Activated naive CD4-positive, alpha-beta T cell treated with anti-CD3 and anti-CD28 coated beads for 36 hours (primary cell): Measurements from ENCODE around the gene B3GNT8. TPM values are rescaled to one million over a fixed set of nuclear protein-coding genes. Genes with fewer than 3 reads are reported as not detected.

ENCODE experiments used
- CTCF ChIA-PET: fragments of 350-600 bp; sonication (Branson Sonifier 250); formaldehyde crosslinking; loops from one replicate; lab custom pipeline; 2021; ENCODE audit warnings: antibody characterized with exemption; lab: Charles Lee
- DNase-seq: peaks from one replicate; pipeline ENCODE4 v3.0.0-alpha.2; 2020
- H3K27ac Mint-ChIP-seq: one replicate; pipeline ENCODE4 v1.8.0; 2021; ENCODE audit warnings: mild to moderate bottlenecking, mixed read lengths
- H3K27me3 Mint-ChIP-seq: one replicate; pipeline ENCODE4 v1.8.0; 2021; ENCODE audit warnings: low read depth, mixed read lengths
- H3K36me3 Mint-ChIP-seq: one replicate; pipeline ENCODE4 v1.8.0; 2021; ENCODE audit warnings: low read depth, mixed read lengths
- H3K4me1 Mint-ChIP-seq: one replicate; pipeline ENCODE4 v1.8.0; 2021; ENCODE audit warnings: low read depth, mixed read lengths
- H3K4me3 Mint-ChIP-seq: one replicate; pipeline ENCODE4 v1.8.0; 2021; ENCODE audit warnings: mild to moderate bottlenecking, moderate library complexity, mixed read lengths
- H3K9me3 Mint-ChIP-seq: one replicate; pipeline ENCODE4 v1.8.0; 2021; ENCODE audit warnings: mixed read lengths
- intact Hi-C: fragments of 100-400 bp; cut with micrococcal nuclease; formaldehyde crosslinking; loops from one replicate; pipeline ENCODE4 v1.15.1; 2023
- total RNA-seq, 2 experiments: library from RNA; stranded (reverse); gene quantifications; one replicate each; pipeline ENCODE4 v1.2.3, GENCODE V29; 2021

The B3GNT8 gene
- total RNA-seq, 2 experiments from 2014 or later, result 0.29 TPM; not detected in 1

DNA sequence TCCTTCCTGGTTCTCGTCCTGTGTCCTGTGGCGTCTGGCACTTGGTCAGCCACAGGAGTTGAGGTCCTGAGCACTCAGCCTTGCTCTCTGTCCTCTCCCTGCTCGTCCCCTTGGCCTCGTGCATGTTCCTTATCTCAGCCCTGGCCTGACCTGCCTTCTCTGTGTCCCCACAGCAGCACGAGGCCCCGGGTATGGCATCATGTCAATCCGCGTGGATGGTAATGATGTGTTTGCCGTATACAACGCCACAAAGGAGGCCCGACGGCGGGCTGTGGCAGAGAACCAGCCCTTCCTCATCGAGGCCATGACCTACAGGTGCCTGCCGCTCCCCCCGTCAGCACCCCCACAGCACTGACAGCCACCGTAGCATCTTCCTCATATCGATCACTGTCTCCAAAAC, 4.7 kb downstream of the B3GNT8 start:
- DNase-seq, result no peak
- H3K4me1 Mint-ChIP-seq, result peaks cover 9% of the 10 kb centered on the region
- H3K9me3 Mint-ChIP-seq, result no peaks in the 10 kb centered on the region
- H3K4me3 Mint-ChIP-seq, result no peak overlapping the region
- H3K27me3 Mint-ChIP-seq, result no peaks in the 10 kb centered on the region
- H3K27ac Mint-ChIP-seq, result no peak overlapping the region
- peaks cover 8% of the 10 kb centered on the region for H3K36me3 Mint-ChIP-seq
- intact Hi-C loops, result no loop called here
- CTCF ChIA-PET, result no interaction called here

DNA sequence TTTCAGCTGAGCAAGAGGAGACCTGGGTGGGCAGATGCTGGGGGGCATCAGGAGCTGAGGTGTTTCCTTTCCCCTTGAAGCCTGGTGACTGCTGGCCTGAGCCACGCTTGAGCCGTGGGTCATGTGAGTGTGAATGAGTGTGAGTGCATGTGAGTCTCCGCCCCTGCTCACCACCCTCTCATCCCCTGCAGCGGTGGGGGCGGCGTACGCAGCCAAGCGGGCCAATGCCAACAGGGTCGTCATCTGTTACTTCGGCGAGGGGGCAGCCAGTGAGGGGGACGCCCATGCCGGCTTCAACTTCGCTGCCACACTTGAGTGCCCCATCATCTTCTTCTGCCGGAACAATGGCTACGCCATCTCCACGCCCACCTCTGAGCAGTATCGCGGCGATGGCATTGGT, 5.2 kb downstream of the B3GNT8 start:
- CTCF ChIA-PET, result no interaction called here
- intact Hi-C loops, result no loop called here
- no peak for DNase-seq
- Mint-ChIP-seq H3K36me3 (peaks cover 8% of the 10 kb centered on the region), H3K9me3 (no peaks in the 10 kb centered on the region), H3K4me1 (peaks cover 5% of the 10 kb centered on the region), H3K27me3 (no peaks in the 10 kb centered on the region), H3K4me3 (no peak overlapping the region), H3K27ac (no peak overlapping the region)

- Mint-ChIP-seq H3K4me3 (no peak overlapping the region), H3K27ac (no peak overlapping the region), H3K36me3 (peaks cover 8% of the 10 kb centered on the region), H3K4me1 (peaks cover 3% of the 10 kb centered on the region), H3K9me3 (no peaks in the 10 kb centered on the region), H3K27me3 (no peaks in the 10 kb centered on the region)
- CTCF ChIA-PET, result no interaction called here
- DNase-seq, result no peak
- intact Hi-C loops, result no loop called here
Observed at GRCh38 chr19:41421314-41421713, 5.9 kb downstream of the B3GNT8 start.

DNA sequence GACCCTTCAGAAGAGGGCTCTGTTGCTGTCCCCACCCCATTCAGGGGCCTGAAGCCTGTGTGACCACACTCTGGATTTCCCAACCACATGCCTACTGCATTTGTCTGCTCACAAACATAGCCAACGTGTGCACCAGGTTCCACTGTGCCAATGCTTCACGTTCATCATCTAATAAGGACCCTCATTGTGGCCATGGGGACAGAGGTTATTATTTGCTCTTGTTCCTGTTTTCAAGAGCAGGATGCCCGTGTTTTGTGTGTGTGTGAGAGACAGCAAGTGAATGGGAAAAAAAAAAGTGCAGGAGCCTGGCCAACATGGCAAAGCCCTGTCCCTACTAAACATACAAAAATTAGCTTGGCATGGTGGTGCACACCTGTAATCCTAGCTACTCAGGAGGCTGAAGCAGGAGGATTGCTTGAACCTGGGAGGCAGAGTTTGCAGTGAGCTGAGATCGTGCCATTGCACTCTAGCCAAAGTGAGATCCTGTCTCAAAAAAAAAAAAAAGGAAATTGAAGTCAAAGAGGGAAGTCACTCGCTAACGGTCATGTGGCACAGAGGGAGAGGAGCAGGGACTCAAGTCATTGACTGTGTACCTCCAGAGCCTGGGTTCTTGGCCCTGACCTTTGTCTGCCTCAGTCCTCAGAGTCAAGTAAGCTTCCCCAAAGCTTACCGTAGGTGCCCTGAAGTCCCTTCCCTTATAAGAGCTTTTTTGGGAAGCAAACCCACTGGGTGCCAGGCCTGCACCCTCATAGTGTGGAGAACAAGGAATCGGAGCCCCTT, 6.9 kb downstream of the B3GNT8 start:
- CTCF ChIA-PET, result no interaction called here
- no peaks in the 10 kb centered on the region for H3K9me3 Mint-ChIP-seq
- no peak for DNase-seq
- H3K36me3 Mint-ChIP-seq, result peaks cover 8% of the 10 kb centered on the region
- H3K27me3 Mint-ChIP-seq, result no peaks in the 10 kb centered on the region
- intact Hi-C loops, result no loop called here
- no peaks in the 10 kb centered on the region for H3K4me1 Mint-ChIP-seq
- H3K27ac Mint-ChIP-seq, result no peak overlapping the region
- H3K4me3 Mint-ChIP-seq, result no peak overlapping the region

GRCh38 chr19:41416194-41416674, 10.9 kb downstream of the B3GNT8 start:
- no peak for DNase-seq
- no peaks in the 10 kb centered on the region for H3K4me1 Mint-ChIP-seq
- no peak overlapping the region for H3K27ac Mint-ChIP-seq
- no peak overlapping the region for H3K4me3 Mint-ChIP-seq
- H3K36me3 Mint-ChIP-seq, result peaks cover 6% of the 10 kb centered on the region
- no peaks in the 10 kb centered on the region for H3K9me3 Mint-ChIP-seq
- intact Hi-C loops, result no loop called here
- CTCF ChIA-PET, result no interaction called here
- H3K27me3 Mint-ChIP-seq, result no peaks in the 10 kb centered on the region

DNA sequence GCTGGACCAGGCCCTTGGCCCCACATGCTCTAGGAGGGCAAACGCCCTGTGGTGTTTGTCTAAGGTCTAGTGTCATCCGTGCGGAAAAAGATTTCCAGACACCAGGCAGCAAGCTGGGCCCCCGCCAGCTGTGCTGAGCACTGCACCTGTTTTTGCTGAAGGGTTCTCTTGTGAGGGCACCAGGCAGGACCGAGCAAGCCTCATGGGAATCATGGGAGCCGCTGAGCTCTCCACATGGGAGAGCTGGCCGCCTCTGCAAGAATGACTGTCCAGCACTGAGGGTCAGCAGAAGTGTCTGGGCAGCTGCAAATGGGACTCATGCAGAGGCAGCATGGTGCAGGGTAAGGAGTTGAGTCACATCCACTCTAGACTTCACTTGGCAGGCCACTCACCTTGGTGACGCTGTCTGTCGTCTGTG, 12.0 kb downstream of the B3GNT8 start:
- CTCF ChIA-PET, result no interaction called here
- Mint-ChIP-seq H3K4me1 (no peaks in the 10 kb centered on the region), H3K4me3 (no peak overlapping the region), H3K9me3 (no peaks in the 10 kb centered on the region), H3K36me3 (peaks cover 4% of the 10 kb centered on the region), H3K27ac (no peak overlapping the region), H3K27me3 (no peaks in the 10 kb centered on the region)
- intact Hi-C loops, result no loop called here
- DNase-seq, result no peak

DNA sequence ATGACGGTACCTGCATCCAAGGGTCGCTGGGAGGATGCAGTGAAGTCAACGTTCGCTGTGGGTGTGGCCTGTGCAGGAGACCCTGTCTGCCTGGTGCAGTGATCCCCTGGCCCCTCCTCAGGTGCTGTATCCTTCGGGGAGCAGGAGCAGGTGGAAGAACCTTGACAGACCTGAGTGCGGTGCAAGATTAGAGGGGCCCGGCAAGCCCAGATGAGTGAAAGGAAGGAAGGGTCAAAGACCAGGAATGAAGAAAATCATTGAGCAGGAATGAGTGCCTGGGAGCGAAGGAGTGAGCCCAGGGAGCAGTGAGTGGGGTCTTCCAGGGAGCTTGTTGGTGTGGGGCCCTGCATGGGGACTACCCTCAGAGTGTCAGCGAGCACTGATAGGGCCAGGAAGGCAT, 12.7 kb downstream of the B3GNT8 start:
- Mint-ChIP-seq H3K27me3 (no peaks in the 10 kb centered on the region), H3K27ac (no peak overlapping the region), H3K9me3 (no peaks in the 10 kb centered on the region), H3K4me1 (peaks cover 3% of the 10 kb centered on the region), H3K36me3 (peaks cover 4% of the 10 kb centered on the region), H3K4me3 (no peak overlapping the region)
- DNase-seq, result no peak
- CTCF ChIA-PET, result no interaction called here
- intact Hi-C loops, result no loop called here

- Mint-ChIP-seq H3K4me3 (no peak overlapping the region), H3K27ac (no peak overlapping the region), H3K36me3 (peaks cover 4% of the 10 kb centered on the region), H3K27me3 (no peaks in the 10 kb centered on the region), H3K9me3 (no peaks in the 10 kb centered on the region), H3K4me1 (peaks cover 7% of the 10 kb centered on the region)
- intact Hi-C loops, result no loop called here
- CTCF ChIA-PET, result no interaction called here
- DNase-seq, result no peak
Observed at GRCh38 chr19:41413947-41414346, 13.2 kb downstream of the B3GNT8 start.

DNA sequence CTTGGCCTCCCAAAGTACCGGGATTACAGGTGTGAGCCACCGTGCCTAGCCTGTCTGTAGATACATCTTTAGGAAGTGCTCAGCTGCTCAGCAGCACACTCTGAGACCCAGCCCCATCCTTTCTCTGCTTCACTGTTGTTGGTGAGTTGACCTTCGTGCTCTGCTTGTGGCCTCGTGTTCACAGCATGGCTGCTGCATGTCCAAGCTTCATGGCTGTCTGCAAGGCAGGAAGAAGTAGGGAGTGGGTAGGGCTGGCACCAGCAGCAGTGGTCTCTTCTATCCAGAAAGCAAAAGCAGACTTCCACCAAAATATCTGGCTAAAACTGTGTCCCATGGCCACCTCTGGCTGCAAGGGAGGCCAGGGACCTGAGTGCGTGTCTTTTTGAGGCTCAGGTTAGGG, 14.2 kb downstream of the B3GNT8 start:
- CTCF ChIA-PET, result no interaction called here
- Mint-ChIP-seq H3K27me3 (no peaks in the 10 kb centered on the region), H3K27ac (no peak overlapping the region), H3K4me3 (no peak overlapping the region), H3K36me3 (peaks cover 4% of the 10 kb centered on the region), H3K9me3 (no peaks in the 10 kb centered on the region), H3K4me1 (peaks cover 7% of the 10 kb centered on the region)
- intact Hi-C loops, result no loop called here
- no peak for DNase-seq

GRCh38 chr19:41411968-41412265, 15.3 kb downstream of the B3GNT8 start:
- H3K27me3 Mint-ChIP-seq, result no peaks in the 10 kb centered on the region
- H3K4me3 Mint-ChIP-seq, result no peak overlapping the region
- no peaks in the 10 kb centered on the region for H3K9me3 Mint-ChIP-seq
- H3K27ac Mint-ChIP-seq, result no peak overlapping the region
- peaks cover 7% of the 10 kb centered on the region for H3K4me1 Mint-ChIP-seq
- no peak for DNase-seq
- CTCF ChIA-PET, result no interaction called here
- intact Hi-C loops, result no loop called here
- peaks cover 4% of the 10 kb centered on the region for H3K36me3 Mint-ChIP-seq

GRCh38 chr19:41411100-41411967, 15.8 kb downstream of the B3GNT8 start:
- Mint-ChIP-seq H3K9me3 (no peaks in the 10 kb centered on the region), H3K27ac (no peak overlapping the region), H3K27me3 (no peaks in the 10 kb centered on the region), H3K4me1 (peaks cover 7% of the 10 kb centered on the region), H3K36me3 (peaks cover 4% of the 10 kb centered on the region), H3K4me3 (no peak overlapping the region)
- intact Hi-C loops, result no loop called here
- CTCF ChIA-PET, result no interaction called here
- no peak for DNase-seq

DNA sequence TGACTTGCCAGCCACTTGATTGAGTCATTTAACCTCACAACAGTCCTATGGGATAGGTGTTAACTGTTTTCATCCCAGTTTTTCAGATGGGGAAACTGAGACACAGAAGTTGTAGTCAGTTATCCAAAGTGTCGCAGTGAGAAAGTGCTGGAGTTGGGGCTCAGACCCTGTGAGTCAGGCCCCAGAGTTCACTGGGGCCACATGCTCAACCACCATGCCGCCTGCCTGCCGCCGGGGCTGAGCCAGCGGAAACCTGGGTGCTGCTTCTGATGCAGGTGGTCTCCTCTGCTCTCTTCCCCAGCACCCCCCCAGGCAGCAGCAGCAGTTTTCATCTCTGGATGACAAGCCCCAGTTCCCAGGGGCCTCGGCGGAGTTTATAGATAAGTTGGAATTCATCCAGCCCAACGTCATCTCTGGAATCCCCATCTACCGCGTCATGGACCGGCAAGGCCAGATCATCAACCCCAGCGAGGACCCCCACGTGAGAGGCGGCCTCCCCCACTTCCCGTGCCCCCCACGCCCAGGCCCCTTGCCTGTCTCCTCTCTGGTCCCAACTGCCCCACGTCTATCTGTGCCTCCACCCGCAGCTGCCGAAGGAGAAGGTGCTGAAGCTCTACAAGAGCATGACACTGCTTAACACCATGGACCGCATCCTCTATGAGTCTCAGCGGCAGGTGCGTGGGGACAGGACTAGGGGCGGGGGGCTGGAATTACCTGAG, 16.7 kb downstream of the B3GNT8 start:
- Mint-ChIP-seq H3K9me3 (no peaks in the 10 kb centered on the region), H3K27ac (no peak overlapping the region), H3K4me1 (peaks cover 7% of the 10 kb centered on the region), H3K27me3 (no peaks in the 10 kb centered on the region), H3K36me3 (peaks cover 4% of the 10 kb centered on the region), H3K4me3 (no peak overlapping the region)
- CTCF ChIA-PET, result no interaction called here
- DNase-seq, result no peak
- intact Hi-C loops, result no loop called here
